ENCODE measurements around the gene PLD6. TPM values are rescaled to one million over a fixed set of nuclear protein-coding genes. Genes with fewer than 3 reads are reported as not detected.
A peak's percentile ranks its signal among the peaks of the same experiment; 100 is the strongest.

Gene PLD6
- total and polyA plus RNA-seq, 2 donors (not counting 1 experiment from before 2014, with no cell fraction given) = 2.0 to 4.1 TPM

GRCh38 chr17:17191961-17192381 lies 14.2 kb downstream of the PLD6 start:
- WGBS (ENCODE audit: insufficient coverage) = 48% methylated on average over 4 of the region's 10 CpGs

GRCh38 chr17:17191346-17191792 lies 14.8 kb downstream of the PLD6 start:
- H3K4me3 ChIP-seq (ENCODE audit: control extremely low read depth in 1 of 5, extremely low read depth in 1 of 5, insufficient read depth in 1 of 5, low read depth in 2 of 5, low read length in 4 of 5) = no peak overlapping the region

More at GRCh38 chr17:17191961-17192381, 14.2 kb downstream of the PLD6 start:
- no peak overlapping the region for H2AFZ ChIP-seq (ENCODE audit: insufficient read depth, low read depth, low read length, poor library complexity, severe bottlenecking)
- Mint-ChIP-seq H3K9me3 (ENCODE audit: insufficient read depth) (no peaks in the 10 kb centered on the region), H3K4me1 (peaks cover 12% of the 10 kb centered on the region), H3K27ac (peak overlapping the region; percentile 41), H3K27me3 (no peaks in the 10 kb centered on the region), H3K4me3 (no peak overlapping the region)
- POLR2A ChIA-PET = no interaction called here
- H3K79me2 ChIP-seq (ENCODE audit: control insufficient read depth, insufficient read depth, low read length) = no peaks in the 10 kb centered on the region
- peaks cover 6 to 19% of the 10 kb centered on the region in 2 donors for H3K4me1 ChIP-seq (ENCODE audit: control insufficient read depth in 2 of 2, insufficient read depth in 2 of 2, low read length in 2 of 2)
- H3K4me2 ChIP-seq (replicated peaks; ENCODE audit: low read depth, low read length, poor library complexity, severe bottlenecking) = peak overlapping the region; percentile 51
- peak overlapping the region; percentile 2 to 43 for H3K27ac ChIP-seq (ENCODE audit: low read length in 2 of 2)
- DNase-seq (no peak), ATAC-seq (ENCODE audit: low read depth) (no peak)
- H3K9me3 ChIP-seq (ENCODE audit: control extremely low read depth in 1 of 3, control insufficient read depth in 2 of 3, insufficient read depth in 1 of 3, low read length in 2 of 3) = peaks cover 0 to 5% (median 0%) of the 10 kb centered on the region in 3 donors
- no peak overlapping the region for H3K9ac ChIP-seq (ENCODE audit: low read length)
- CTCF ChIA-PET = interaction anchor here (0.7 kb wide), 1 partner anchor 28 kb away, joined by 3 read pairs; no protein-coding TSS in a partner anchor
- H3K4me3 ChIP-seq (ENCODE audit: control extremely low read depth in 1 of 5, extremely low read depth in 1 of 5, insufficient read depth in 1 of 5, low read depth in 2 of 5, low read length in 4 of 5) = no peak overlapping the region
- peaks cover 0 to 33% of the 10 kb centered on the region in 2 experiments for H3K36me3 ChIP-seq (replicated peaks in 1 of 2; ENCODE audit: control extremely low read depth in 1 of 2, control insufficient read depth in 1 of 2, extremely low read depth in 1 of 2, insufficient read depth in 2 of 2, low read length in 1 of 2)
- no peaks in the 10 kb centered on the region for H3K27me3 ChIP-seq (replicated peaks in 1 of 4; ENCODE audit: control extremely low read depth in 1 of 4, control insufficient read depth in 3 of 4, insufficient read depth in 4 of 4, low read length in 3 of 4)
- H4K20me1 ChIP-seq (ENCODE audit: control insufficient read depth, insufficient read depth, low read length, poor library complexity, severe bottlenecking) = no peaks in the 10 kb centered on the region
- intact Hi-C loops (cut with micrococcal nuclease) = no loop called here
- TF ChIP-seq CTCF (IDR thresholded peaks at IDR 0.05) = no peak

More at GRCh38 chr17:17191346-17191792, 14.8 kb downstream of the PLD6 start:
- Mint-ChIP-seq H3K4me3 (no peak overlapping the region), H3K4me1 (peaks cover 12% of the 10 kb centered on the region), H3K9me3 (ENCODE audit: insufficient read depth) (no peaks in the 10 kb centered on the region), H3K27ac (no peak overlapping the region), H3K27me3 (no peaks in the 10 kb centered on the region)
- ChIA-PET POLR2A (no interaction called here), CTCF (interaction anchor here (0.6 to 0.7 kb wide), 2 partner anchors 28 to 151 kb away, joined by 3 to 6 read pairs; no protein-coding TSS in a partner anchor)
- Histone ChIP-seq H2AFZ (ENCODE audit: insufficient read depth, low read depth, low read length, poor library complexity, severe bottlenecking) (no peak overlapping the region), H3K9ac (ENCODE audit: low read length) (no peak overlapping the region), H3K36me3 (replicated peaks in 1 of 2; ENCODE audit: control extremely low read depth in 1 of 2, control insufficient read depth in 1 of 2, extremely low read depth in 1 of 2, insufficient read depth in 2 of 2, low read length in 1 of 2) (peaks cover 0 to 35% of the 10 kb centered on the region in 2 experiments), H3K79me2 (ENCODE audit: control insufficient read depth, insufficient read depth, low read length) (no peaks in the 10 kb centered on the region), H3K9me3 (ENCODE audit: control extremely low read depth in 1 of 3, control insufficient read depth in 2 of 3, insufficient read depth in 1 of 3, low read length in 2 of 3) (peaks cover 0 to 5% (median 0%) of the 10 kb centered on the region in 3 donors), H4K20me1 (ENCODE audit: control insufficient read depth, insufficient read depth, low read length, poor library complexity, severe bottlenecking) (no peaks in the 10 kb centered on the region), H3K4me2 (replicated peaks; ENCODE audit: low read depth, low read length, poor library complexity, severe bottlenecking) (no peak overlapping the region), H3K4me1 (ENCODE audit: control insufficient read depth in 2 of 2, insufficient read depth in 2 of 2, low read length in 2 of 2) (peaks cover 6 to 19% of the 10 kb centered on the region in 2 donors), H3K27me3 (replicated peaks in 1 of 4; ENCODE audit: control extremely low read depth in 1 of 4, control insufficient read depth in 3 of 4, insufficient read depth in 4 of 4, low read length in 3 of 4) (no peaks in the 10 kb centered on the region), H3K27ac (ENCODE audit: low read length in 2 of 2) (no peak overlapping the region)
- WGBS (ENCODE audit: insufficient coverage) = 95% methylated on average over 7 of the region's 11 CpGs
- intact Hi-C loops (cut with micrococcal nuclease) = no loop called here
- ATAC-seq (ENCODE audit: low read depth) (no peak), DNase-seq (no peak)
- TF ChIP-seq EZH2 (IDR thresholded peaks at IDR 0.05; ENCODE audit: borderline replicate concordance, insufficient read depth, low read depth, low read length, poor library complexity, severe bottlenecking) (no peak), CTCF (IDR thresholded peaks at IDR 0.05) (no peak)
